ENCODE data around the gene LINGO3.

GRCh38 chr19:2260341-2260805, 47.6 kb downstream of the LINGO3 start:
- TF ChIP-seq CTCF (IDR thresholded peaks at IDR 0.05) (no peak), POLR2A (IDR thresholded peaks at IDR 0.05) (no peak), POLR2AphosphoS5 (IDR thresholded peaks at IDR 0.05) (no peak)

Data from suprapubic skin (tissue), 4 donors.